Measurements from ENCODE around the gene MBNL1. TPM values are rescaled to one million over a fixed set of nuclear protein-coding genes. Genes with fewer than 3 reads are reported as not detected.

Gene MBNL1
- polyA plus RNA-seq, 1 donor from 2014 or later, result 12.7 TPM

DNA sequence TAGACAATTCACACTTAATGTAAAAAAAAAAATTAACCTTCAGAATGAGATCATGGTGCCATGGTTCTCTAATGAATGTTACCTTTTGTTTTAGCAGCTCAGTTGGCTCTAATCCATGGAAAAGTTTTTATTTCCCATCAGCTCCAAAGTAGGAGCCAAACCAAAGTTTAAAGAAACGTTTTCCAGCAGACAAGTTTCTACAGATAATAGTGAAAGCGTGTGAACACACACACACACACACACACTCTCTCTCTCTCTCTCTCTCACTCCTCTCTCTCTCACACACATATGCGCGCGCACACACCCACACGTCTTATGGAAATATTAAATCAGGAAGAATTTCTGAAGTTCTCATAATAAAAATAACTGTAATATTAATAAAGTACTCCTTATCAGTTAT lies 46.9 kb downstream of the MBNL1 start:
- TF ChIP-seq POLR2AphosphoS5 (IDR thresholded peaks at IDR 0.05) (no peak), EZH2 (IDR thresholded peaks at IDR 0.05; ENCODE audit: borderline replicate concordance, insufficient read depth, low read length, poor library complexity, severe bottlenecking) (no peak), EP300 (conservative IDR thresholded peaks at IDR 0.05; ENCODE audit: poor library complexity, severe bottlenecking) (no peak), RAD21 (conservative IDR thresholded peaks at IDR 0.05) (no peak), MXI1 (conservative IDR thresholded peaks at IDR 0.05; ENCODE audit: poor library complexity, severe bottlenecking) (no peak), SMC3 (conservative IDR thresholded peaks at IDR 0.05; ENCODE audit: poor library complexity) (no peak), TAF1 (IDR thresholded peaks at IDR 0.05; ENCODE audit: low read depth) (no peak)
- TF ChIP-seq, protein P1, sequence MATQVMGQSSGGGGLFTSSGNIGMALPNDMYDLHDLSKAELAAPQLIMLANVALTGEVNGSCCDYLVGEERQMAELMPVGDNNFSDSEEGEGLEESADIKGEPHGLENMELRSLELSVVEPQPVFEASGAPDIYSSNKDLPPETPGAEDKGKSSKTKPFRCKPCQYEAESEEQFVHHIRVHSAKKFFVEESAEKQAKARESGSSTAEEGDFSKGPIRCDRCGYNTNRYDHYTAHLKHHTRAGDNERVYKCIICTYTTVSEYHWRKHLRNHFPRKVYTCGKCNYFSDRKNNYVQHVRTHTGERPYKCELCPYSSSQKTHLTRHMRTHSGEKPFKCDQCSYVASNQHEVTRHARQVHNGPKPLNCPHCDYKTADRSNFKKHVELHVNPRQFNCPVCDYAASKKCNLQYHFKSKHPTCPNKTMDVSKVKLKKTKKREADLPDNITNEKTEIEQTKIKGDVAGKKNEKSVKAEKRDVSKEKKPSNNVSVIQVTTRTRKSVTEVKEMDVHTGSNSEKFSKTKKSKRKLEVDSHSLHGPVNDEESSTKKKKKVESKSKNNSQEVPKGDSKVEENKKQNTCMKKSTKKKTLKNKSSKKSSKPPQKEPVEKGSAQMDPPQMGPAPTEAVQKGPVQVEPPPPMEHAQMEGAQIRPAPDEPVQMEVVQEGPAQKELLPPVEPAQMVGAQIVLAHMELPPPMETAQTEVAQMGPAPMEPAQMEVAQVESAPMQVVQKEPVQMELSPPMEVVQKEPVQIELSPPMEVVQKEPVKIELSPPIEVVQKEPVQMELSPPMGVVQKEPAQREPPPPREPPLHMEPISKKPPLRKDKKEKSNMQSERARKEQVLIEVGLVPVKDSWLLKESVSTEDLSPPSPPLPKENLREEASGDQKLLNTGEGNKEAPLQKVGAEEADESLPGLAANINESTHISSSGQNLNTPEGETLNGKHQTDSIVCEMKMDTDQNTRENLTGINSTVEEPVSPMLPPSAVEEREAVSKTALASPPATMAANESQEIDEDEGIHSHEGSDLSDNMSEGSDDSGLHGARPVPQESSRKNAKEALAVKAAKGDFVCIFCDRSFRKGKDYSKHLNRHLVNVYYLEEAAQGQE (IDR thresholded peaks at IDR 0.05; ENCODE audit: borderline replicate concordance), result no peak
- TF ChIP-seq, protein P2, sequence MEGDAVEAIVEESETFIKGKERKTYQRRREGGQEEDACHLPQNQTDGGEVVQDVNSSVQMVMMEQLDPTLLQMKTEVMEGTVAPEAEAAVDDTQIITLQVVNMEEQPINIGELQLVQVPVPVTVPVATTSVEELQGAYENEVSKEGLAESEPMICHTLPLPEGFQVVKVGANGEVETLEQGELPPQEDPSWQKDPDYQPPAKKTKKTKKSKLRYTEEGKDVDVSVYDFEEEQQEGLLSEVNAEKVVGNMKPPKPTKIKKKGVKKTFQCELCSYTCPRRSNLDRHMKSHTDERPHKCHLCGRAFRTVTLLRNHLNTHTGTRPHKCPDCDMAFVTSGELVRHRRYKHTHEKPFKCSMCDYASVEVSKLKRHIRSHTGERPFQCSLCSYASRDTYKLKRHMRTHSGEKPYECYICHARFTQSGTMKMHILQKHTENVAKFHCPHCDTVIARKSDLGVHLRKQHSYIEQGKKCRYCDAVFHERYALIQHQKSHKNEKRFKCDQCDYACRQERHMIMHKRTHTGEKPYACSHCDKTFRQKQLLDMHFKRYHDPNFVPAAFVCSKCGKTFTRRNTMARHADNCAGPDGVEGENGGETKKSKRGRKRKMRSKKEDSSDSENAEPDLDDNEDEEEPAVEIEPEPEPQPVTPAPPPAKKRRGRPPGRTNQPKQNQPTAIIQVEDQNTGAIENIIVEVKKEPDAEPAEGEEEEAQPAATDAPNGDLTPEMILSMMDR (IDR thresholded peaks at IDR 0.05; ENCODE audit: poor library complexity, severe bottlenecking), result no peak
- H3K9me3 ChIP-seq (ENCODE audit: low read length), result no peaks in the 10 kb centered on the region
- no peak overlapping the region for H3K4me3 ChIP-seq (ENCODE audit: low read length)
- peaks cover 11% of the 10 kb centered on the region for H3K79me2 ChIP-seq (replicated peaks; ENCODE audit: insufficient read depth, low read length)
- H3K36me3 ChIP-seq (ENCODE audit: insufficient read depth, low read length), result no peaks in the 10 kb centered on the region
- H3K27me3 ChIP-seq (ENCODE audit: insufficient read depth, low read depth, low read length), result no peaks in the 10 kb centered on the region
- no peaks in the 10 kb centered on the region for H3K9me2 ChIP-seq (ENCODE audit: insufficient read depth, low read length)
- no peaks in the 10 kb centered on the region for H4K20me1 ChIP-seq (ENCODE audit: insufficient read depth)
- no peak overlapping the region for H2AFZ ChIP-seq (ENCODE audit: low read depth, low read length)
- no peak overlapping the region for H3K9ac ChIP-seq (ENCODE audit: low read length)
- H3F3A ChIP-seq (ENCODE audit: insufficient read depth, low read length, poor library complexity, severe bottlenecking), result peaks cover 6% of the 10 kb centered on the region
- H3K4me2 ChIP-seq (ENCODE audit: low read length), result no peak overlapping the region
- H3K27ac ChIP-seq (ENCODE audit: low read length), result no peak overlapping the region

DNA sequence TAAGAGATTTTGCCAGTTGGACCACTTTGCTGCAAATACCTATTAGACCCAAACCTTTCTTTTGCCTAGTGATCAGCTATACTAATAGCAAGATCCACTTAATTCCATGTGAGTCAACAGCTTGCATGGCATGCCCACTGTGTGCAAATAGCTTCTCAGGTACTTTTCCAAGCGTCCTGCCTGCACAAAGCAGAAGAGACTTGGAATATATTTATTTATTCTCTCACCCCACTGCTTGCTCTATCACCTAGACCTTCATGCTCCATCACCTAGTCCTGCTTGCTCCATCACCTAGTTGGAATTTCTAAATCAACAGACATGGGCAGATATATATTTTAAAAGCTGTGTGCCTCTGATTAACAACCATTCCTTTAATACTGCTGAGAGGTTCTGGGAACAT lies 47.6 kb downstream of the MBNL1 start:
- Histone ChIP-seq H3K9me3 (ENCODE audit: low read length) (no peaks in the 10 kb centered on the region), H3K4me2 (ENCODE audit: low read length) (no peak overlapping the region), H3K9me2 (ENCODE audit: insufficient read depth, low read length) (no peaks in the 10 kb centered on the region), H3K27me3 (ENCODE audit: insufficient read depth, low read depth, low read length) (no peaks in the 10 kb centered on the region), H2AFZ (ENCODE audit: low read depth, low read length) (no peak overlapping the region), H3F3A (ENCODE audit: insufficient read depth, low read length, poor library complexity, severe bottlenecking) (peaks cover 10% of the 10 kb centered on the region), H3K36me3 (ENCODE audit: insufficient read depth, low read length) (no peaks in the 10 kb centered on the region), H4K20me1 (ENCODE audit: insufficient read depth) (no peaks in the 10 kb centered on the region), H3K79me2 (replicated peaks; ENCODE audit: insufficient read depth, low read length) (peaks cover 11% of the 10 kb centered on the region), H3K4me3 (ENCODE audit: low read length) (no peak overlapping the region), H3K9ac (ENCODE audit: low read length) (no peak overlapping the region), H3K27ac (ENCODE audit: low read length) (no peak overlapping the region)
- TF ChIP-seq RAD21 (conservative IDR thresholded peaks at IDR 0.05), result no peak
- no peak for TF ChIP-seq MXI1 (conservative IDR thresholded peaks at IDR 0.05; ENCODE audit: poor library complexity, severe bottlenecking)
- no peak for TF ChIP-seq TAF1 (IDR thresholded peaks at IDR 0.05; ENCODE audit: low read depth)
- no peak for TF ChIP-seq EZH2 (IDR thresholded peaks at IDR 0.05; ENCODE audit: borderline replicate concordance, insufficient read depth, low read length, poor library complexity, severe bottlenecking)
- TF ChIP-seq, protein P1 (IDR thresholded peaks at IDR 0.05; ENCODE audit: borderline replicate concordance), result no peak
- no peak for TF ChIP-seq SMC3 (conservative IDR thresholded peaks at IDR 0.05; ENCODE audit: poor library complexity)
- TF ChIP-seq POLR2AphosphoS5 (IDR thresholded peaks at IDR 0.05), result no peak
- no peak for TF ChIP-seq EP300 (conservative IDR thresholded peaks at IDR 0.05; ENCODE audit: poor library complexity, severe bottlenecking)
- TF ChIP-seq, protein P2 (IDR thresholded peaks at IDR 0.05; ENCODE audit: poor library complexity, severe bottlenecking), result no peak

Measured in neural cell (in vitro differentiated cells).